Inferior parietal cortex (tissue), 1 donor: ENCODE measurements around the gene MED10.

Experiments
- DNase-seq: peaks from one replicate; pipeline ENCODE4 v3.0.0-alpha.2; 2016; ENCODE audit errors: extremely low spot score

Gene MED10, protein sequence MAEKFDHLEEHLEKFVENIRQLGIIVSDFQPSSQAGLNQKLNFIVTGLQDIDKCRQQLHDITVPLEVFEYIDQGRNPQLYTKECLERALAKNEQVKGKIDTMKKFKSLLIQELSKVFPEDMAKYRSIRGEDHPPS

DNA sequence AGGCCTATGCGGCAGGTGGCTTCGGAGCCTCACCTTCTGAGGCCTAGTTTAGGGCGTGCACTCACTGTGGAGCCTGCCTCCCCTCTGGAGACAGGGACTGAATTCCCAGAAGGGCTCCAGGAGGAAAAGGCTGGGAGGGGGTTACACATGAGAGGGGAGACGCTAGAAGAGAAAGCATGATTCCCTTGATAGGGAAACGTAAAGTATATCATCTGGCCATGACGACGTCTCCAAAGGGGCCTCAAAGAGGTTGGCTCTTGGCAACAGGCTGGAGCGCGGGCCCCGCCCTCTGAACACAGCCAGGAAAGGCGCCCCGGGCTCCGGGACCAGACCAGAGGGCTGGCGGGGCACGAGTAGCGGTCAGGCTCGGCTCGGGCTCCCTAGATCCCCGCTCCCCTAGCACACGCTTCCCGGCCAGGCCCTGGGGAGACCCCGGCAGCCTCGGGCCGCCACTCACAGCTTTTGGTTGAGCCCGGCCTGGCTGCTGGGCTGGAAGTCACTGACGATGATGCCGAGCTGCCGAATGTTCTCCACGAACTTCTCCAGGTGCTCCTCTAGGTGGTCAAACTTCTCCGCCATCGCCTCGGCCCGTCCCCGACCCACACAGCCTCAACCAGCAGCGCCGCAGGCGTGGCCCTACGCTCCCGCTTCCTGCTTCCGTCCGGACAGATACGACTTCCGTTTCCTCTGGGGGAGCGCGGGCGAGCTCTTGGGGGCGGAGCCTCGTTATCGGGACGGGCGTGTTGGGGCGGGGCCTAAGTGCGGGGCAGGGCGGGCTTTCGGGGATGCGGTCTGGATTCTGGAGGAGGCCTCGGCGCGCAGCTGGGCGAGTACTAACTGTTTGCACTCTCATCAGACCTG lies at the start of gene MED10:
TSS of gene MED10 (minus strand) at position 643 of the 861 bp plus-strand sequence. CDS start at position 579, 64 bp downstream.
- DNase-seq: peak; percentile 91

DNA sequence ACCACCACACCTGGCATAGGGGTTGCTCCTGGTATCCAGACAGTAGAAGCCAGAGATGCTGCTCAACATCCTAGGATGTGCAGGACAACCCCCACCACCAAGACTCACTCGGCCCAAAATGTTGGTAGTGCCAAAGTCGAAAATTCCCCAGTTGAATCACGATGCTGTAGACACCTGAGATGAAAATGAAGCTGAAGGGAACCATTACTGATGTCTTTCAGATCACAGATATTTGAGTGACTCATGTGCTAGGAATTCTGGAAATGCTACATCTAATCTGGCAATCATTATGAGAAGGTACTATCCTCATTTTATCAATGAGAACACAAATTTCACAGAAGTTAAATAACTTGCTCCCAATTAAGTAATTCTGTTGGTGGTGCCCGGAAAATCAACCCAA lies 49.3 kb upstream of the MED10 start:
- DNase-seq: no peak

DNA sequence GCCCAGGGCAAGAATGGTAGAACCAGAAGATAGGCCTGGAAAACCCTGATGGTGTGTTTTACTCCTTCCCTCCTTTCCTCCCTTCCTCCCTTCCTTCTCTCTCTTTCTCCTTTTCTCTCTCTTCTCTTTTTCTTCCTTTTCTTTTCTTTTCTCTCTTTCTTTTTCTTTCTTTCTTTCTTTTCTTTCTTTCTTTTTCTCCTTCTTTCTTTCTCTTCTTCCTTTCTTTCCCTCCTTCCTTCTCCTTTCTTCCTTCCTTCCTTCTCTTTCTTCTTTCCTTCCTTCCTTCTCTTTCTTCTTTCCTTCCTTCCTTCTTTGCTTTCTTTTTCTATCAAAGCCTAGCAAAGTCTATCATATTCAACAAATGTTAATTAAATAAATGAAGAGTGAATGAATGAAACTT lies 46.4 kb upstream of the MED10 start:
- DNase-seq: no peak

DNA sequence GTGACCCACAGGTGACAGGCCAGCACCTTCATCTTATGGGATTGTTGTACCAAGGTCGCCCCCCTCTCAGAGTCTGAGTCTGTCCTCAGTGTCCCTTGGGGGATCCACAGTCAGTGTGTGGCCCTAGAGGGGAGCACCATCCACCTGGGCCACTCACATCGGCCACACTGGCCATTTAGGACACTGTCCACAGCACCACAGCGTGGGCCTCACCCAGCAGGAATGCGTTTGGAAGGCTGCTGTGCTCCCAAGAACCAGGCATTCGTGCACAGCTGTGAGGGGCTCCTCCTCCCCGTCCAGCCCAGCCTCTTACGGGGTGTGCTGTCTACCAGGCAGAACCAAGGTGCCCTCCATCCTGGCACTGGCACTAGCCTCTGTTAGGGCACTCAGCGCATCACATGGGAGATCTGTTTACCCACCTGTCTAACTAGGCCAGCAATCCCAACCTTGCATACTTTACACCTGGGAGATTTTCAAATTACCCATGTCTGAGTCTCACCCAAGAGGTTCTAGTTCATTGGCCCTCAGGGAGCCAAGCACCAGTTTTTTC lies 45.8 kb upstream of the MED10 start:
- no peak for DNase-seq

DNA sequence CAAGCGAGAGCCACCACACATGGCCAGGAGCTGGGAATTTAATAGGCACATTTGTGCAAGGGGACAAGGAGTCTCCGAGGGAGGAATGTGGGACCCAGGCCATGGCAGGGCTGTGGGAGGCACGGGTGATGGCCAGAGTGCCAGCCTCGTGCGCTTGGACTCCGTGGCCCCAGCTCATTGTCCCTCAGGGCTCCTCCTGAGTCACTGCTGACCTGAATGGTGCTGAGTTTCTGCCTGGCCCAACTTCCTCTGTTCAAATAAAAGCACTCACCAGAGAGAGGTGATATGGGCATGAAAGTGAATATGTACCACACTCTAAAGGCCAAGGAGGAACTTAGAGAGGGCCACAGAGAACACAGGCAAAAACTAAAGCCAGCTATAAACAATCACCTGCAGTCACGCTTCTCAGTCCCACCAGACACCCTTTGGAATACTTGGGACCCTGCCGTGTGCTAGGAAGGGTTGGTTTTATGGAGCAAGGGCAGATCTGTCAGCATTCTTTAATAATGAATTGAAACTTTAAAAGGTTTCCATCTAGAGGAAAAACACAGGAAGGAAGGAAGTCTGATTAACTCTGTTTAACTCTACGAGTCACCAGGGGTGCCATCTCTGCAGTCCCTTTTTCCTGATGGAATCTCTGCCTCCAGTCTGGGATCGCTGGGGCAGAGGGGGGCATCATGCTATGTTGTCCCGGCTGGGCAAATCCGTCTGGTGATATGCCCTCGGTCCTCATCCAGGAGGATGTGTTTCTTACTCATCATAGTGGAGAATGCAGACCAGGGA lies 45.2 kb upstream of the MED10 start:
- no peak for DNase-seq

DNA sequence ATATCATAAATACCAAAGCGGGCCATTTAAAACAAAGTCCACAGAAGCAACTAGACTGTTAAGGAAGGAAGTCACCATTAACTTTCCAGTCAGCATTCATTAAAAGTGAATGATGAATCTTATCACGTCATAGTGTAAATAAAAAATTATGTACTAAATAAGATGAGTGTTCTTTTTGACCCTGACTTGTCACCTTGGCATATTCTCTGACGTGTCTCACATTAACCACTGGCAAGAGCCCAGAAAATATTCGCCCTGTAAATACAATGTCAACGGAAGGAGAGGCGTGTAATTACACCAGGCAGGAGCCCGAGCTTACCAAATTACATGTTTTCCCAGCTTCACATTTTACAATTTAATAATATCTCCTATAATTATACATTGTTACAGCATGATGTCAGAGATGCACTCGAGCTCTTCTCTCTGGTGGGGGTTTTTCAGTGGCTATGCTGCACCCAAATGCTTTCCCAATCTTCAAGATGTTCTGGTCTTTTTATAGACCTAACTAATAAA lies 41.0 kb upstream of the MED10 start:
- DNase-seq: no peak

DNA sequence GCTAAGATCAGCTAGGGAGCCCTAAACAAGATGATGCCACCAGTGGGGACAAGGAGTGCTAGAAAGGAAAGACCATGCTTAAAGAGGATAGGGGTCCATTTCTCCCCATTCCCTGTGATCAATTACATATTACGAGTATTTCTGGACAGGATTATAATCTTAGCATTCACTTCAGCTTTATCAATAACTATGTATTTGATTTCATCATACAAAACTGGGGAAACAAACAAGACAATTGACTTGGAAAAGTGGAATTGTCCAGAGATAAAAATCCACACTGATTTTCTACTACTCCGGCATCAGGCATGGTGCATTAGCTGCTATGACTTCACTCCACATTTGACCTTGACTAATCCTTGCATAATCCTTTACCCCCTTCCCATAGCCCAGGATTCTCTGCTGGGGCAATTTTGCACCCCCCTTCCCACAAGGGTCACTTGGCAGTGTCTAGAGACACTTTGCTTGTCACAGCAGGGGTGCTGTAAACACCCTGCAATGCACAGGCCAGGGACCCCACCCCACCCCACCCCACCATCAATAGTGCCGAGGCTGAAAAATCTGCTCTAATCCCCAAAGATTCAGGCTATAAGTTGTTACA lies 40.4 kb upstream of the MED10 start:
- no peak for DNase-seq

DNA sequence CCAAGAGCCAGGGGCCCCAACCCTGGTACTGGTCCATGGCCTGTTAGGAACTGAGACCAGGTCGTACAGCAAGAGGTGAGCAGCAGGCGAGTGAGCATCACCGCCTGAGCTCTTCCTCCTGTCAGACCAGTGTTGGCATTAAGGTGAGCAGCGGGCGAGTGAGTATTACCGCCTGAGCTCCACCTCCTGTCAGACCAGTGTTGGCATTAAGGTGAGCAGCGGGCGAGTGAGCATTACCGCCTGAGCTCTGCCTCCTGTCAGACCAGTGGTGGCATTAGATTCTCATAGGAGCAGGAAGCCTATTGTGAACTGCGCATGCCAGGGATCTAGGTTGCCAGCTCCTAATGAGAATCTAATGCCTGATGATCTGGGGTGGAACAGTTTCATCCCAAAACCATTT lies 39.3 kb upstream of the MED10 start:
- DNase-seq: no peak

DNA sequence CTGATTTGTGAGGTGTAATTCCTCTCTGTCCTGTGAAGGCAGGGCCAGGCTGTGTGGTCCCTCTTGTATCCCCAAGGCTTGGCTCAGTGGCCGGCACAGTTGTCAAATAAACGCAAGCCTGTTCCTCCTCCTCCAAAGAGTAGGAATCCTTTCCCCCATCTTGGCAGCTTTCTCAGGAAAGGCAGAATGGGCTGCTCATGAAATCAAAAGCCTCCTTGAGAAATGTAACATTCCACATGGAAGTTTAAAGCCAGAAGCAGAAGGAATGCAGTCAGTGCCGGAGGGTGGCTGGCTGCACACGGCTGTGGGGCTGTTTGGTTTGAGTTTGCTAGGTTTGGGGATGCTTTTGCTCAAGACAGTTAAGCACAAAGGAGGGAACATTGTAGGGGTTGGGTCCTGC lies 34.5 kb upstream of the MED10 start:
- no peak for DNase-seq

DNA sequence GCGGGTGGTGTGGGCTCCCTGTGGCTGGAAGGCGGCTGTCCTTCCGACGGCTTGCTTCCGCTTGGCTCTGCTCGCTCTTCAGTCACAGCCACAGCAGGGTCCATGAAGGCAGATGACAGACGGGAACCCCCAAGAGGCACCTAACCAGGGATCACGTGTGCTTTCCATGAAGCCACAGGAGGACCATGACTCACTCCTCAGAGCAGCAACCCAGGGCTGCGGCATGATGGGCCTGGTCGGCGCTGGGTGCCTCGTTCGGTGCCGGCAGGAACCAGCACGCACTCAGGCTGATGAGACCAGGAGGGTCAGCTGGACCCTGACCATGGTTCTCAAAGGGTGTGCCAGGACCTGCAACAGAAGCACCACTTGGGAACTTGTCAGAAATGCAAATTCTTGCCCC lies 32.8 kb upstream of the MED10 start:
- no peak for DNase-seq

DNA sequence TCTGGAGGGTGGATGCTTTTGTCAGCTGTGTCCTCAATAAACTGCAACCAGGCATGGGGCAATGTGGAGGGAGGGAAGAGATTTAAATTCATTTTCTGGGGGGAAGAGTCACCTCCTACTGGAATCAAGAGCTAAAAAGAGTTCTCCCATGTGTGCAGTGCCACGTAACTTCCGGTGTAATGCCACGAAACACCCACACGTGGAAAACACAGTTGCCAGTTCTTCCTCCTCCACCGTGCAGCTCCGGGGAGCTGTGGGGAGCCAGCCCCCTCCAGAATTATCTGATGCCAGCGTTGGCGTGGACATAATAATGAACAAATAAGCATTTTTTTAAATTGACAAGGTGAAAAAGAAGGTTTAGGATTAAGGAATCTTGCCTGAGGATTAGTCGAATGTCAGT lies 32.1 kb upstream of the MED10 start:
- DNase-seq: peak; percentile 55

DNA sequence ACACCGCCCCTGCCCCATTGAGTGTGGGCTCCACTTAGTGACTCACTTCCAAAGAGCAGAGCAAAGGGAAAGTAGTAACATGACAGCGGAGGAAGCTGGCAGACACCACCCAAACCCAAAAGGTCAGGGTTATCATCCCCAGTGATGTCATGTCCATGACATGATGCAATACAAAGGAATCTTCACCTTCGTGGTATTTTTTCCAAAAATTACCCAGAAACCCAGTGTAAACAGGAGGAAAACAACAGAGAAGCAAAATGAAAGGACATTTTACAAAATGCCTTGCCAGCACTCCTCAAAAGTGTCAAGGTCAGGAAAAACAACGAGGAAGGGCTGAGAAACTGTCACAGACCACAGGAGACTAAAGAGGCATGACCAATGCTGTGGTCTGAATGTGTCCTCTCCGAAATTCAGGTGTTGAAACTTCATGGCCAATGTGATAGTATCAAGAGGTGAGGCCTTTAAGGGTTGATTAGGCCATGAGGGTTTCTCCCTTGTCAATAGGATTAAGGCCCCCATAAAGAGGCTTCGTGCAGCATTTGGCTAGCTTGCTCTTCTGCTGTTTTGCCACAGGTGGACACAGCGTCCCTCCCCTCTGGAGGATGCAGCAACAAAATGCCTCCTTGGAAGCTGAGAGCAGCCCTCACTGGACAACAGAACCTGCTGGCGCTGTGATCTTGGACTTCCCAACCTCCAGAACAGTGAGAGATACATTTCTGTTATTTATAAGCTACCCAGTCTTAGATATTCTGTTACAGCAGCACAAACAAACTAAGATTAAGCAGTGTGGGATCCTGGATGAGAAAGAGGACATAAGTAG lies 30.5 kb upstream of the MED10 start:
- no peak for DNase-seq

DNA sequence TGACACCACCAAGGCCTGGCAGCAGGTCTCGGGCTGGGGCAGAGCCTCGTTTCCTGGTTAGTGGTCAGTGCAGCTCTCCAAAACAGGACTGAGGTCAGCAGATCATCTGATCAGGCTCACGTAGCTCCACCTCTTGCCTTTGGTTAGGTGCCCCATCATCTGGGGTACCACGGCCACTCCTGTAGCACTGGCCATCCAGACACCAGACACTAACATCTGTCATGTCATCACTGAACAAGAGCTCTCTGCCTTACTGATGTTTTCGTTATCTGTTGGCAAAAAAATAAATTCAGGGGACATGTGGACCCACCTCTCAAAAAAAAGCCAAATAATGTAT lies 29.9 kb upstream of the MED10 start:
- no peak for DNase-seq

DNA sequence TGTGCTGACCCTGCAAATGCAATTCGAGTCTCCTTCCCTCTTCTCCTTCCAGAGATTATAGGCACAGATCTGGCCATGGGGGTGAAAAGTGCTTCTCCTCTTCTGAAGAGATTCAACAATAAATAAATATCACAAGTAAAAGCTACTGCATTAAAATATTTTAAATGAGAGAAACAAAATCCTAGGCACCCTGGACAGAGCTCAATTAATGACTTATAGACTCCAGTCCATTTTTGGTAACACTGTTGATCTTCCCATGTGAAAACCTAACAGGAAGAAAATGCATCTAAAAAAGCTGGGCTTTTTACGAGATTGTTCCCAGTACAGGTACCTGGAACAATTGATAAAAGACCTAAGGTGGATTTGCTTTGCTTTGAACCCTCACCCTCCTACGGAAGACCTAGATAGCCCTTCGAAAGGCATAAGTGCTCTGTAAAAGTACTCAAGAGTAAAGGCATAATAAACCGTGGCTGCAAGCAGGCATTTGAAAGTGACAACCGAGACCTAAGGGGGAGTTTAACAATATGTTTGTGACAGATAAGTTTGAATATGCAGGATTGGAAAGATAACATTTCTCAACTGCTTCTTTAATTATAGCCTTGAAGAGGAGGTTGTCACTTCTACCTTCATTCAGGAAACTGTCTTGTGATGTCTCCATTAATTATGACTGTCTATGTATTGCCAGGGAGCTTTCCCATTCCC lies 29.4 kb upstream of the MED10 start:
- no peak for DNase-seq

DNA sequence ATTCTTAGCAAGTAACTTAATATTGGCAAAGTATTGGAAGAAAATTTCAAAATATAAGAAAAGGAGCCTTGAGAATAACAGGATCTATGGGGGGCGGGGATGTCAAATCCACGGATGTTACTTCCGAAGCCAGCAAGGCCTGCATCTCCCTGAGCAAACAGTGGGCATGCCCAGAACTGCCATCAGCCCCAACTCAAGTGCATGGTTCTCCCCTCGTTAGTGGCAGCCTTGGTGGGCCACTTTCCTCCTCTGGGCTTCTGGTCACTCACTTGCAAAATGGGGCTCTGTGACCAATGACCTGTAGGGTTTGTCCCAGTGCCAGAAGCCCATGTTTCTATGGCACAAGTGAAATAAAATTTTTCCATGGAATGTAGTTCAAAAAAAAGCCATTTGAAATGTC lies 27.2 kb upstream of the MED10 start:
- DNase-seq: no peak

DNA sequence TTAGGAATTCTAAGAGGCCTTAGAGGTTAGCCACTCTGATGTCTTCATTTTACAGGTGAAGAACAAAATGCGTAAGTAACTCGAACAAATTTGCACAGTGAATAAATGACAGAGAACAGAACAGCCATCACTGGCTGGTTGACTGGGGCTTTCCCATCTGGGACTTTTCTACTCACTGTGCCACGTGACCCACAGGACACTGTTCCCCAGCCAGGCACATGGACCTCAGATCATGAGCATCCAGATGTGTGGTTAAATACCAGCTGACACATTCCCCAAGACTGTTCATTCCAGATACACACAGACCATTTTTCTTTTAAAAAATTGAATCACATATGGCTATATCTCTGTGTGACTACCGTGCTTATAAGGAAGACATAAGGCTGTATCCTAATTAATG lies 25.8 kb upstream of the MED10 start:
- DNase-seq: no peak

DNA sequence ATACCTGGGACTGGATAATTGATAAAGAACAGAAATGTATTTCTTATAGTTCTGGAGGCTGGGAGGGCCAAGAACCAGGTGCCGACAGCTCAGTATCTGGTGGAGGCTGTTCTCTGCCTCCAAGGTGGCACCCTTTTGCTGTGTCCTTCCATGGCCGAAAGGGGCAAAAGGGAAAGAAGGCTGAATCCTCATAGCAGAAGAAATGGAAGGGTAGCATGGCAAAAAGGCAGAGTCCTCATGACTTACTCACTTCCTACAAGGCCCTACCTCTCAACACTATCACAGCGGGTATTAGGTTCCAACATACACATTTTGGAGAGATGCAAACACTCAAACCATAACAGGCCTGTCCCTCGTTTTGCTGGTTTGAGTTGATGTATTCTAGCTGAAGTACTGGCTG lies 25.1 kb upstream of the MED10 start:
- no peak for DNase-seq

DNA sequence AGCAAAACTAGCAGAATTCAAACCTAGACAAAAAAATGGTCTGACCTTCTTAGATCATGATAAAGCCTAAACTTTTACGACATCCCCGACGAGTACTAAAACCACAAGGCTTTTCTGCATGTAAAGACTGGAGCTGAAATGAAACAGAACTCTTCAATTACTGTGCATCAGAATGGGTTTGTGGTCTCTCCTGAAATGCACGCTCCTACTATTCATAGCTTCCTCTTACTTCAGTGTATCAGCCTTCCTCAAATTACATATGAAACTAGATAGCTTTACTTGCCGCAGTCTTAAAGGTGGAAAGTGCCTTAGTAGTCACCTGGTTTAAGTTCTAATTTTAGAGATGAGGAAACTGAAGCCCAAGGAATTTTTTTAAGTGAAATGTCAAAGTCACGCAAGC lies 24.6 kb upstream of the MED10 start:
- DNase-seq: no peak

DNA sequence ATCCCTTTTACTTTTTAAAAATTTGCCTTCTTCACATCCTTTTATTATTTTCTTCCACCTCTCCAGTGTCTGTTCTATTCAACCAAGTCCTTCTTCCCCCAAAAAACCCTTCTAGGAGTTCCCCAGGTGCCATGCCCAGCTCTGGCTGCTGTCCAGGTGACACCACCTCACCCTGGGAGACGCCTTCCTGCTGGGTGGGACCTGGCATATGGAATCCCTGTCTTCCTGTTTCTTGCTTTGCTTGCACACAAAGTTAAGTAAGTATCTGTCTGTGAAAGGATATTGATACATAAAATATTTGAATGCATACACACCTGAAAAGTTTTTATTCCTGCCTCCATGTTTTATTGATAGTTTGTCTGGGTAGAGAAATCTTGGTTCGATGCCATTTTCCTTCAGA lies 23.1 kb upstream of the MED10 start:
- DNase-seq: no peak
